Right hindlimb (tissue), 1 donor: Measurements from ENCODE around the gene CDKAL1.
"Not testable (repeated sequence)": the region's sequence is repeated elsewhere in the genome, so short reads cannot be mapped to it uniquely, and the experiment has no call there.

ENCODE experiments used
- DNase-seq: peaks from one replicate; pipeline ENCODE4 v3.0.0-alpha.2; 2018

The CDKAL1 gene

GRCh38 chr6:20644667-20645370 is 110.6 kb downstream of the CDKAL1 start:
- DNase-seq = no peak

GRCh38 chr6:20645572-20645971 is 111.3 kb downstream of the CDKAL1 start:
- not testable (repeated sequence) for DNase-seq

- DNase-seq = no peak
These were observed 113.3 kb downstream of the CDKAL1 start for GRCh38 chr6:20647585-20647984.

- DNase-seq = not testable (repeated sequence)
These were observed 115.6 kb downstream of the CDKAL1 start for GRCh38 chr6:20649696-20650470.

- DNase-seq = no peak
These were observed 118.2 kb downstream of the CDKAL1 start for GRCh38 chr6:20652299-20653084.

GRCh38 chr6:20653085-20653479 is 118.8 kb downstream of the CDKAL1 start:
- DNase-seq = no peak

GRCh38 chr6:20655317-20655716 is 121.1 kb downstream of the CDKAL1 start:
- no peak for DNase-seq

GRCh38 chr6:20657274-20657800 is 123.1 kb downstream of the CDKAL1 start:
- no peak for DNase-seq

- no peak for DNase-seq
These were observed 123.8 kb downstream of the CDKAL1 start for GRCh38 chr6:20658053-20658452.

GRCh38 chr6:20658516-20658915 is 124.3 kb downstream of the CDKAL1 start:
- no peak for DNase-seq

- no peak for DNase-seq
These were observed 126.3 kb downstream of the CDKAL1 start for GRCh38 chr6:20660534-20660933.

- DNase-seq = no peak
These were observed 127.5 kb downstream of the CDKAL1 start for GRCh38 chr6:20661721-20662120.

- no peak for DNase-seq
These were observed 130.0 kb downstream of the CDKAL1 start for GRCh38 chr6:20664250-20664649.

GRCh38 chr6:20665290-20665689 is 131.0 kb downstream of the CDKAL1 start:
- no peak for DNase-seq

- no peak for DNase-seq
These were observed 135.5 kb downstream of the CDKAL1 start for GRCh38 chr6:20669571-20670314.

- DNase-seq = no peak
These were observed 136.5 kb downstream of the CDKAL1 start for GRCh38 chr6:20670750-20671149.

GRCh38 chr6:20672038-20672437 is 137.8 kb downstream of the CDKAL1 start:
- no peak for DNase-seq

GRCh38 chr6:20673458-20673857 is 139.2 kb downstream of the CDKAL1 start:
- no peak for DNase-seq

- DNase-seq = no peak
These were observed 140.4 kb downstream of the CDKAL1 start for GRCh38 chr6:20674664-20675063.

GRCh38 chr6:20678831-20679352 is 144.6 kb downstream of the CDKAL1 start:
- DNase-seq = no peak

- no peak for DNase-seq
These were observed 146.5 kb downstream of the CDKAL1 start for GRCh38 chr6:20680697-20681165.

- DNase-seq = no peak
These were observed 147.0 kb downstream of the CDKAL1 start for GRCh38 chr6:20681243-20681684.
